Measurements from ENCODE around the gene OSBPL8. TPM values are rescaled to one million over a fixed set of nuclear protein-coding genes. Genes with fewer than 3 reads are reported as not detected.

Gene OSBPL8
- 43.7 and 71.7 TPM in 2 replicates for total RNA-seq (2014; rRNA removed; shearing (Covaris generic); ENCODE audit: low replicate concordance)

- no peaks in the 10 kb centered on the region for H3K27me3 ChIP-seq
- H3K4me3 ChIP-seq: peak within 1 kb of the TSS; percentile 94
- DNase-seq: peak; percentile 96
- peaks cover 2% of the 10 kb centered on the region; the same call in 1 of the 2 replicates for H3K36me3 ChIP-seq
- no peaks in the 10 kb centered on the region for H3K9me3 ChIP-seq
Measured at GRCh38 chr12:76559400-76560085, at the start of gene OSBPL8. Gene OSBPL8 (minus strand): TSS chr12:76559771. CDS start chr12:76487551, 72,220 bp downstream.

- Histone ChIP-seq H3K27me3 (no peaks in the 10 kb centered on the region), H3K9me3 (no peaks in the 10 kb centered on the region), H3K36me3 (no peaks in the 10 kb centered on the region), H3K4me3 (no peak overlapping the region)
- no peak for DNase-seq
Measured at GRCh38 chr12:76608070-76608469, 48.5 kb upstream of the OSBPL8 start.

- H3K9me3 ChIP-seq: no peaks in the 10 kb centered on the region; the same call in 1 of the 2 replicates
- H3K4me3 ChIP-seq: no peak overlapping the region
- no peak for DNase-seq
- no peaks in the 10 kb centered on the region for H3K27me3 ChIP-seq
- no peaks in the 10 kb centered on the region for H3K36me3 ChIP-seq
Measured at GRCh38 chr12:76595056-76595455, 35.5 kb upstream of the OSBPL8 start.

GRCh38 chr12:76591476-76591875, 31.9 kb upstream of the OSBPL8 start:
- Histone ChIP-seq H3K9me3 (no peaks in the 10 kb centered on the region; the same call in 1 of the 2 replicates), H3K27me3 (no peaks in the 10 kb centered on the region), H3K4me3 (no peak overlapping the region), H3K36me3 (no peaks in the 10 kb centered on the region)
- DNase-seq: peak; percentile 23

- Histone ChIP-seq H3K4me3 (no peak overlapping the region), H3K27me3 (no peaks in the 10 kb centered on the region), H3K36me3 (no peaks in the 10 kb centered on the region), H3K9me3 (no peaks in the 10 kb centered on the region; the same call in 1 of the 2 replicates)
- DNase-seq: no peak
Measured at GRCh38 chr12:76590131-76590530, 30.6 kb upstream of the OSBPL8 start.

GRCh38 chr12:76588881-76589565, 29.5 kb upstream of the OSBPL8 start:
- Histone ChIP-seq H3K36me3 (no peaks in the 10 kb centered on the region), H3K9me3 (no peaks in the 10 kb centered on the region; the same call in 1 of the 2 replicates), H3K4me3 (no peak overlapping the region), H3K27me3 (no peaks in the 10 kb centered on the region)
- peak; percentile 5 for DNase-seq

GRCh38 chr12:76587428-76588178, 28.0 kb upstream of the OSBPL8 start:
- H3K9me3 ChIP-seq: no peaks in the 10 kb centered on the region; the same call in 1 of the 2 replicates
- H3K27me3 ChIP-seq: no peaks in the 10 kb centered on the region
- no peak for DNase-seq
- H3K36me3 ChIP-seq: no peaks in the 10 kb centered on the region
- H3K4me3 ChIP-seq: no peak overlapping the region

GRCh38 chr12:76586764-76587395, 27.3 kb upstream of the OSBPL8 start:
- DNase-seq: no peak
- H3K36me3 ChIP-seq: no peaks in the 10 kb centered on the region
- H3K4me3 ChIP-seq: no peak overlapping the region
- H3K9me3 ChIP-seq: no peaks in the 10 kb centered on the region
- H3K27me3 ChIP-seq: no peaks in the 10 kb centered on the region

GRCh38 chr12:76583301-76583700, 23.7 kb upstream of the OSBPL8 start:
- Histone ChIP-seq H3K9me3 (no peaks in the 10 kb centered on the region), H3K27me3 (no peaks in the 10 kb centered on the region), H3K4me3 (no peak overlapping the region), H3K36me3 (no peaks in the 10 kb centered on the region)
- no peak for DNase-seq

GRCh38 chr12:76573840-76574373, 14.3 kb upstream of the OSBPL8 start:
- Histone ChIP-seq H3K9me3 (no peaks in the 10 kb centered on the region), H3K4me3 (no peak overlapping the region), H3K27me3 (no peaks in the 10 kb centered on the region), H3K36me3 (no peaks in the 10 kb centered on the region)
- DNase-seq: no peak

- H3K4me3 ChIP-seq: no peak overlapping the region
- H3K36me3 ChIP-seq: no peaks in the 10 kb centered on the region
- no peaks in the 10 kb centered on the region for H3K27me3 ChIP-seq
- no peaks in the 10 kb centered on the region for H3K9me3 ChIP-seq
- peak; percentile 74 for DNase-seq
Measured at GRCh38 chr12:76571256-76571655, 11.7 kb upstream of the OSBPL8 start.

GRCh38 chr12:76569685-76570604, 10.4 kb upstream of the OSBPL8 start:
- no peaks in the 10 kb centered on the region for H3K36me3 ChIP-seq
- DNase-seq: no peak
- no peaks in the 10 kb centered on the region for H3K27me3 ChIP-seq
- H3K9me3 ChIP-seq: no peaks in the 10 kb centered on the region
- H3K4me3 ChIP-seq: no peak overlapping the region

- H3K4me3 ChIP-seq: no peak overlapping the region
- H3K36me3 ChIP-seq: no peaks in the 10 kb centered on the region
- DNase-seq: no peak
- H3K27me3 ChIP-seq: no peaks in the 10 kb centered on the region
- H3K9me3 ChIP-seq: no peaks in the 10 kb centered on the region
Measured at GRCh38 chr12:76568888-76569551, 9.4 kb upstream of the OSBPL8 start.

- H3K27me3 ChIP-seq: no peaks in the 10 kb centered on the region
- no peak for DNase-seq
- no peaks in the 10 kb centered on the region for H3K36me3 ChIP-seq
- H3K4me3 ChIP-seq: no peak overlapping the region
- no peaks in the 10 kb centered on the region for H3K9me3 ChIP-seq
Measured at GRCh38 chr12:76568130-76568529, 8.6 kb upstream of the OSBPL8 start.

GRCh38 chr12:76563061-76563460, 3.5 kb upstream of the OSBPL8 start:
- no peaks in the 10 kb centered on the region for H3K27me3 ChIP-seq
- H3K9me3 ChIP-seq: no peaks in the 10 kb centered on the region
- no peak for DNase-seq
- no peak overlapping the region for H3K4me3 ChIP-seq
- 0 out of 2 replicates have a peak, but pooled peaks cover 2% of the 10 kb centered on the region for H3K36me3 ChIP-seq

Data from MG63 (cell line).